ENCODE data around the gene VEZF1. TPM values are rescaled to one million over a fixed set of nuclear protein-coding genes. Genes with fewer than 3 reads are reported as not detected.
A peak's percentile ranks its signal among the peaks of the same experiment; 100 is the strongest.

Gene VEZF1
- polyA plus RNA-seq, 6 donors from 2014 or later, result 39.6 to 58.2 (median 50.6) TPM

- peak overlapping the region; percentile 88 to 100 (median 100) for H3K4me3 Mint-ChIP-seq
- ATAC-seq (ENCODE audit: low read depth in 2 of 2) (no peak), DNase-seq (no peak)
- no peaks in the 10 kb centered on the region for H3K9me3 Mint-ChIP-seq
- H3K4me1 Mint-ChIP-seq, result peaks cover 27 to 52% (median 49%) of the 10 kb centered on the region in 3 donors
- peak overlapping the region; percentile 95 to 99 (median 99) for H3K27ac Mint-ChIP-seq
- no peaks in the 10 kb centered on the region for H3K27me3 Mint-ChIP-seq
- peaks cover 17 to 22% of the 10 kb centered on the region in 2 donors for H3K36me3 Mint-ChIP-seq
Observed at GRCh38 chr17:58005728-58006559, 17.9 kb upstream of the VEZF1 start.

GRCh38 chr17:58005031-58005727 lies 17.1 kb upstream of the VEZF1 start:
- H3K4me1 Mint-ChIP-seq, result peaks cover 27 to 52% (median 49%) of the 10 kb centered on the region in 3 donors

GRCh38 chr17:58004060-58004459 lies 16.0 kb upstream of the VEZF1 start:
- Mint-ChIP-seq H3K27ac (peak overlapping the region in 1 of 6 donors; percentile 57), H3K4me1 (peaks cover 27 to 57% (median 54%) of the 10 kb centered on the region in 3 donors), H3K4me3 (peak overlapping the region in 1 of 8 donors; percentile 32), H3K27me3 (no peaks in the 10 kb centered on the region), H3K36me3 (peaks cover 17 to 22% of the 10 kb centered on the region in 2 donors), H3K9me3 (no peaks in the 10 kb centered on the region)
- no peak for ATAC-seq (ENCODE audit: low read depth in 2 of 2)
- DNase-seq, result no peak

More at GRCh38 chr17:58005031-58005727, 17.1 kb upstream of the VEZF1 start:
- DNase-seq, result no peak
- ATAC-seq (ENCODE audit: low read depth in 2 of 2), result no peak
- Mint-ChIP-seq H3K4me3 (peak overlapping the region; percentile 77 to 100 (median 99)), H3K9me3 (no peaks in the 10 kb centered on the region), H3K36me3 (peaks cover 17 to 22% of the 10 kb centered on the region in 2 donors), H3K27ac (peak overlapping the region; percentile 1 to 95 (median 60)), H3K27me3 (no peaks in the 10 kb centered on the region)

GRCh38 chr17:58002973-58003372 lies 14.9 kb upstream of the VEZF1 start:
- no peaks in the 10 kb centered on the region for H3K27me3 Mint-ChIP-seq
- H3K27ac Mint-ChIP-seq, result peak overlapping the region in 1 of 6 donors; percentile 62
- H3K4me1 Mint-ChIP-seq, result peaks cover 27 to 56% (median 50%) of the 10 kb centered on the region in 3 donors
- no peak for DNase-seq
- no peaks in the 10 kb centered on the region for H3K9me3 Mint-ChIP-seq
- no peak for ATAC-seq (ENCODE audit: low read depth in 2 of 2)
- peak overlapping the region in 1 of 8 donors; percentile 25 for H3K4me3 Mint-ChIP-seq
- H3K36me3 Mint-ChIP-seq, result peaks cover 17 to 22% of the 10 kb centered on the region in 2 donors

- peaks cover 17 to 22% of the 10 kb centered on the region in 2 donors for H3K36me3 Mint-ChIP-seq
- H3K27me3 Mint-ChIP-seq, result no peaks in the 10 kb centered on the region
- H3K4me3 Mint-ChIP-seq, result peak overlapping the region in 1 of 8 donors; percentile 48
- H3K9me3 Mint-ChIP-seq, result no peaks in the 10 kb centered on the region
- ATAC-seq (ENCODE audit: low read depth in 2 of 2) (no peak), DNase-seq (no peak)
- H3K27ac Mint-ChIP-seq, result peak overlapping the region in 1 of 6 donors; percentile 62
- H3K4me1 Mint-ChIP-seq, result peaks cover 24 to 56% (median 45%) of the 10 kb centered on the region in 3 donors
Observed at GRCh38 chr17:58002154-58002948, 14.3 kb upstream of the VEZF1 start.

GRCh38 chr17:58001461-58002124 lies 13.5 kb upstream of the VEZF1 start:
- Mint-ChIP-seq H3K36me3 (peaks cover 17 to 22% of the 10 kb centered on the region in 2 donors), H3K9me3 (no peaks in the 10 kb centered on the region), H3K27ac (peak overlapping the region in 1 of 6 donors; percentile 62), H3K27me3 (no peaks in the 10 kb centered on the region), H3K4me3 (no peak overlapping the region), H3K4me1 (peaks cover 24 to 50% (median 43%) of the 10 kb centered on the region in 3 donors)
- no peak for ATAC-seq (ENCODE audit: low read depth in 2 of 2)
- no peak for DNase-seq

GRCh38 chr17:57999496-58000017 lies 11.5 kb upstream of the VEZF1 start:
- Mint-ChIP-seq H3K4me3 (peak overlapping the region in 1 of 8 donors; percentile 40), H3K4me1 (peaks cover 15 to 36% (median 33%) of the 10 kb centered on the region in 3 donors), H3K27me3 (no peaks in the 10 kb centered on the region), H3K27ac (peak overlapping the region in 3 of 6 donors; percentile 10 to 80 (median 63)), H3K9me3 (no peaks in the 10 kb centered on the region), H3K36me3 (peaks cover 8 to 11% of the 10 kb centered on the region in 2 donors)
- DNase-seq (peak; percentile 60), ATAC-seq (ENCODE audit: low read depth in 2 of 2) (peak; percentile 87 to 89)

- H3K27me3 Mint-ChIP-seq, result no peaks in the 10 kb centered on the region
- no peak for DNase-seq
- ATAC-seq (ENCODE audit: low read depth in 2 of 2), result no peak
- H3K27ac Mint-ChIP-seq, result peak overlapping the region in 3 of 6 donors; percentile 10 to 80 (median 63)
- peaks cover 7 to 11% of the 10 kb centered on the region in 2 donors for H3K36me3 Mint-ChIP-seq
- no peaks in the 10 kb centered on the region for H3K9me3 Mint-ChIP-seq
- H3K4me1 Mint-ChIP-seq, result peaks cover 18 to 37% (median 36%) of the 10 kb centered on the region in 3 donors
- no peak overlapping the region for H3K4me3 Mint-ChIP-seq
Observed at GRCh38 chr17:57999010-57999495, 11.0 kb upstream of the VEZF1 start.

GRCh38 chr17:57997085-57997809 lies 9.2 kb upstream of the VEZF1 start:
- Mint-ChIP-seq H3K27ac (peak overlapping the region in 2 of 6 donors; percentile 13 to 17), H3K4me3 (no peak overlapping the region), H3K36me3 (peaks cover 2 to 4% of the 10 kb centered on the region in 2 donors), H3K9me3 (no peaks in the 10 kb centered on the region), H3K4me1 (peaks cover 23 to 40% (median 37%) of the 10 kb centered on the region in 3 donors), H3K27me3 (no peaks in the 10 kb centered on the region)
- ATAC-seq (ENCODE audit: low read depth in 2 of 2), result no peak
- no peak for DNase-seq

GRCh38 chr17:57995076-57995956 lies 7.3 kb upstream of the VEZF1 start:
- Mint-ChIP-seq H3K27me3 (no peaks in the 10 kb centered on the region), H3K4me1 (peaks cover 24 to 37% (median 33%) of the 10 kb centered on the region in 3 donors), H3K27ac (peak overlapping the region in 4 of 6 donors; percentile 0 to 74 (median 55)), H3K4me3 (peak overlapping the region in 1 of 8 donors; percentile 42), H3K9me3 (no peaks in the 10 kb centered on the region), H3K36me3 (no peaks in the 10 kb centered on the region)
- ATAC-seq (ENCODE audit: low read depth in 2 of 2), result peak; percentile 74 to 79
- peak; percentile 39 for DNase-seq

- Mint-ChIP-seq H3K4me1 (peaks cover 24 to 37% (median 31%) of the 10 kb centered on the region in 3 donors), H3K27ac (peak overlapping the region in 1 of 6 donors; percentile 7)
Observed at GRCh38 chr17:57994436-57994835, 6.4 kb upstream of the VEZF1 start.

More at GRCh38 chr17:57994436-57994835, 6.4 kb upstream of the VEZF1 start:
- H3K9me3 Mint-ChIP-seq, result no peaks in the 10 kb centered on the region
- H3K27me3 Mint-ChIP-seq, result no peaks in the 10 kb centered on the region
- DNase-seq, result no peak
- H3K36me3 Mint-ChIP-seq, result no peaks in the 10 kb centered on the region
- no peak overlapping the region for H3K4me3 Mint-ChIP-seq
- no peak for ATAC-seq (ENCODE audit: low read depth in 2 of 2)
